Duodenal mucosa (tissue), 2 donors: Measurements from ENCODE around the gene RGS14.

Experiments
- H3K27ac ChIP-seq: one replicate; pipeline ENCODE4 v1.7.0; 2013; ENCODE audit warnings: low read depth, low read length
- H3K27me3 ChIP-seq, 2 donors: one replicate each; pipeline ENCODE4 v1.7.0; 2013; ENCODE audit warnings: low read length in 2 of 2, control low read depth in 1 of 2; ENCODE audit not compliant: insufficient read depth in 2 of 2, control insufficient read depth in 1 of 2
- H3K36me3 ChIP-seq, 2 donors: one replicate each; pipeline ENCODE4 v1.7.0; 2013; ENCODE audit warnings: low read length in 2 of 2, control low read depth in 1 of 2; ENCODE audit not compliant: insufficient read depth in 2 of 2, control insufficient read depth in 1 of 2
- H3K4me1 ChIP-seq, 2 donors: one replicate each; pipeline ENCODE4 v1.7.0; 2013; ENCODE audit warnings: low read length in 2 of 2, control low read depth in 1 of 2; ENCODE audit not compliant: insufficient read depth in 2 of 2, control insufficient read depth in 1 of 2
- H3K4me3 ChIP-seq, 2 donors: one replicate each; pipeline ENCODE4 v1.7.0; 2013; ENCODE audit warnings: low read length in 2 of 2, low read depth in 1 of 2
- H3K9ac ChIP-seq, 2 donors: one replicate each; pipeline ENCODE4 v1.7.0; 2013; ENCODE audit warnings: low read length in 2 of 2, low read depth in 1 of 2
- H3K9me3 ChIP-seq, 2 donors: one replicate each; pipeline ENCODE4 v1.7.0; 2013; ENCODE audit warnings: low read length in 2 of 2, control low read depth in 1 of 2; ENCODE audit not compliant: control insufficient read depth in 1 of 2

The RGS14 gene, protein sequence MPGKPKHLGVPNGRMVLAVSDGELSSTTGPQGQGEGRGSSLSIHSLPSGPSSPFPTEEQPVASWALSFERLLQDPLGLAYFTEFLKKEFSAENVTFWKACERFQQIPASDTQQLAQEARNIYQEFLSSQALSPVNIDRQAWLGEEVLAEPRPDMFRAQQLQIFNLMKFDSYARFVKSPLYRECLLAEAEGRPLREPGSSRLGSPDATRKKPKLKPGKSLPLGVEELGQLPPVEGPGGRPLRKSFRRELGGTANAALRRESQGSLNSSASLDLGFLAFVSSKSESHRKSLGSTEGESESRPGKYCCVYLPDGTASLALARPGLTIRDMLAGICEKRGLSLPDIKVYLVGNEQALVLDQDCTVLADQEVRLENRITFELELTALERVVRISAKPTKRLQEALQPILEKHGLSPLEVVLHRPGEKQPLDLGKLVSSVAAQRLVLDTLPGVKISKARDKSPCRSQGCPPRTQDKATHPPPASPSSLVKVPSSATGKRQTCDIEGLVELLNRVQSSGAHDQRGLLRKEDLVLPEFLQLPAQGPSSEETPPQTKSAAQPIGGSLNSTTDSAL

DNA sequence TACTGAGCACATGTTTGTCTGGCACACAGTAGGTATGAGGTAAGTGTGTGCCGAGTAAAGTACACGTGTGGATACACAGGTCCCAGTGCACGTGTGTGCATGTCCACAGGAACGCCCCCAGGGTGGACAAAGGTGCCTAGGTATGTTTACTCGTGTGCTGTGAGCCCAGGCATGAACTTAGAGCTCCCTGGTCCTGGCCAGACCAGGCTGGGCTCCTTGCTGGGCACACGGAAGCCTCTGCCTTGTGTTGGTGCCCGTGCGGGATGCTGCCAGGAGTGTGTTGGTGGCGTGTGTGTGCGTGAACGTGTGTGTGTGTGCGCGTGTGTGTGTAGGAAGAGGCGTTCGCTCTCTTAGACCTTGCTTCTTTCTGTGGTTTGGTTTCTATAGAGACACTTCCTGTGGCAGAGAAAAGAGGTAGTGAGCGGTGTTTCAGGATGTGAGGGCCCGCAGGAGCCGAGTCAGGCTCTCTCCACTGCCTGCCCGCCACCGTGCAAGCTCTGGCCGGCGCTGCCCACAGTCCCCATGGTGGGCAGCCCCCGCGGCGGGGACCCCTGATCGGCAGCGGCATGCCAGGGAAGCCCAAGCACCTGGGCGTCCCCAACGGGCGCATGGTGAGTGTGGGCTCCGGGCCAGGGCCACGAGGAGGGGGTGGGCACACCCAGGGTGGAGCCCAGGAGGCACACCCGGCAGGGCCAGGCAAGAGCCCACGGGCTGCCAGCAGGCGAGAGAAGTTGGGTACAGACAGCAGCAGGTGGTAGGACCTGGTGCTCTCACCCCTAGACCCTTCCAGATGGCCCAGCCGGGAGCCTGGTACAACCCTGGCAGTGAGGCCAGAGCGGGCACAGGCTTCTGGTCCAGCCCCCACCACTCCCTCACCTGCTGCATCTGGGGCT, at the start of gene RGS14:
Gene RGS14 (plus strand): TSS at position 466 of the 893 bp plus-strand sequence. CDS start 101 bp downstream, at position 567.
- Histone ChIP-seq H3K27ac (no peak within 1 kb of the TSS), H3K36me3 (no peaks in the 10 kb centered on the region), H3K9me3 (no peaks in the 10 kb centered on the region), H3K4me1 (peaks cover 36 to 58% of the 10 kb centered on the region in 2 donors), H3K27me3 (no peaks in the 10 kb centered on the region), H3K9ac (peak within 1 kb of the TSS; percentile 39 to 67), H3K4me3 (peak within 1 kb of the TSS; percentile 69 to 83)

DNA sequence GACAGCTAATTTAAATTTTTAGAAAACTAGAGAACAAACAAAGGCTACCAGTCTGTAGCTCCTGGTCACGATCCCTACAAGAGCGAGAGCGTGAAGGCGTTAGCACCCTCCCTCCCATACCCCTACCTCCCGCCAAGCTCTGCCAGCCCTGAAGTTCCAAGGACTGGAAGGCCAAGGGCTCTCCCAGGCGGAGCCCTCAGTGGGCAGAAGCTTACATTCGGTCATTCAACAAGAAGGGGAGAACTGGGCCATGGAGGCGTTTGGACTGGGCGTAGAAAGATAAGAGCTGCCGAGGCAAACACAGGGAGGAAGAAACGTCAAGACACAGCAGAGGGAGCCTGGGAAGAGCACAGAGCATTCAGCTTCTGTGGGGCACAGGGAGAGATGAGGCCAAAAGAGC, 49.0 kb upstream of the RGS14 start:
- no peak overlapping the region for H3K9ac ChIP-seq
- H3K27me3 ChIP-seq: no peaks in the 10 kb centered on the region
- no peak overlapping the region for H3K27ac ChIP-seq
- no peaks in the 10 kb centered on the region for H3K9me3 ChIP-seq
- peaks cover 12 to 30% of the 10 kb centered on the region in 2 donors for H3K36me3 ChIP-seq
- H3K4me3 ChIP-seq: no peak overlapping the region
- peaks cover 41 to 54% of the 10 kb centered on the region in 2 donors for H3K4me1 ChIP-seq

DNA sequence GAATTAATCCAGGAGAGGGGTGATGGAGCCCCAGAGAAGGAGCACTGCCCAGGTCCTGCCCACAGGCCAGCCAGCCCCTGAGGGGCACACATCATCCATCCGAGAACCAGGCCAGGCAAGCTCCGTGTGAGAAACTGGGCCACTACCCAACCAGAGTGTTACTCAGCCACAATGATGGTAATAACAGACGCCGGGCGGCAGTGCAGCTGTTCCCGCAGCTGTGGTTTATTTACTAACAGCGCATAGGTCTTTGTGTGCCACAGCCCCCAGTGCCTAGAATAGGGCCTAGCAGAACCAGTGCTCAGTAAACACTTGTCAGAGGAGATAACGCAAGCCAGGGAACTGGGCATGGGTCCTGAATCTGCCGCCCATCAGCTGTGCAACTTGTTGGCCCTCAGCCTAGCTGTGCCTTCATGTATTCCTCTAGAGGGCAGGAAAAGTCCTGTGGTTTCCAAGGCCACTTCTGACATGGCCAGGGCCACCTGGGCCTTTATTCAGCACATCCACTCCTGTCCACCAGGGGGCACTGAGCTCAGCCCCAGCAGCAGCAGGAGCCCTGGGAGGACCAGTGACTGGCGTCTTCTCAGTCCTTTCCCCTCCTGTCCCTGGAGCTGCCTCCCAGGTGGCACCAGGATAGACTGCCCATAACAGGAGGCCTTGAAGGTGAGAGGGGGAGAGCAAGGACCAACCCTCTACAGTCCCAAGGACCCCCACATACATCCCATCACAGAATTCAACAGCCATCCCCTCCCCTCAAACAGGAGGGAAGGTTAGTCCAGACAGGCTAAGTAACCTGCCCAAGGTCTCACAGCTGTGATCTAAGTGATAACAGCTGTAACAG, 48.2 kb upstream of the RGS14 start:
- Histone ChIP-seq H3K4me1 (peaks cover 41 to 48% of the 10 kb centered on the region in 2 donors), H3K9me3 (no peaks in the 10 kb centered on the region), H3K27ac (no peak overlapping the region), H3K36me3 (peaks cover 12 to 30% of the 10 kb centered on the region in 2 donors), H3K4me3 (peak overlapping the region in 1 of 2 donors; percentile 8), H3K27me3 (no peaks in the 10 kb centered on the region), H3K9ac (no peak overlapping the region)

DNA sequence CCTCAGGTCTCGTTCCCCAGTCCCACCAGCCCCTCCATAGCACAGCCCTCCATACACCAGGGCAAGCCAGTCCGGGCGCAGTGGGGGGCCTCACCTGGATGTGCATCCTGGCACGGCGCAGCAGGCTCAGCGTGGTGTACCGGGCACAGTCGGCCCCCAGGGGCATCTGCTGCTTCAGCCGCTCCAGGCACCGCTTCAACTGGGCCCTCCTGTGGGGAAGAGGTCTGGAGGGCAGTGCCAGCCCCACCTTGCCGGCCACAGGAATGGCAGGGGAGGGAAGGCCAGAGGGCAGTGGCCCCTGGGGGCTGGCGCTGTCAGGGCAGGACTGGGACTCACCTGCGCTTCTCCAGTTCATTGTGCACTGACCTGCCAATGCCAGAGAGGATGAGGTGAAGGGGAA, 47.4 kb upstream of the RGS14 start:
- Histone ChIP-seq H3K4me1 (peaks cover 34 to 41% of the 10 kb centered on the region in 2 donors), H3K4me3 (peak overlapping the region; percentile 71 to 74), H3K9ac (no peak overlapping the region), H3K27me3 (no peaks in the 10 kb centered on the region), H3K36me3 (peaks cover 12 to 24% of the 10 kb centered on the region in 2 donors), H3K27ac (no peak overlapping the region), H3K9me3 (no peaks in the 10 kb centered on the region)

DNA sequence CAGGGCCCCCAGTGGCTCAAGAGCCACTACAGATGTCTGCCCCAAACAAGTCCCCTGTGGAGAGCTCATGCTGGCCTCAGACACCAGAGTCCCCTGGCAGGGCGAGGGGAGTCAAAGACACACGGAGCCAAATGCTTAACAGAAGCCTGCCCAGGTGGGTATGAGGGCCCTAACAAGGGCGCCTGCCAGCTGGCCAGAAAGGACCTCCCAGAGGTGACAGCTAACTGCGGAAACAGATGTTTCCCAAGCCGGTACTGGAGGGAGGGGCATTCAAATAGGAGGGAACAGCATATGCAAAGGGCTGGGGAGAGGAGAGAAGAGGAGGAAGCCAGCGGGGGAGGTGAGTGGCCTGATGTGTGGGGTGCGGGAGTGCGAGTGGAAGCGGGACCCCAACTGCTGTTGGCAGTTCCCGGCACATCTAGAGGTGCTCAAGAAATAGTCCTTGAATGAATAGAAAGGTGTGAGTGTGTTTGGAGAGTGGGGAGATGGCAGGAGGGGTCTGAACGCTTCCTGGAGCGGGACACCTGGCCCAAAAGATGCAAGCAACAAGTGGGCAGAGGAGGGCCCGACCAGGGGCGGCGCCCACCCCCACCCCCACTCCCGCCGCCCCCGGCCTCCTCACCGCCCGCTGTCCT, 46.9 kb upstream of the RGS14 start:
- Histone ChIP-seq H3K9ac (peak overlapping the region in 1 of 2 donors; percentile 32), H3K4me3 (peak overlapping the region; percentile 71 to 74), H3K27ac (no peak overlapping the region), H3K36me3 (peaks cover 12 to 19% of the 10 kb centered on the region in 2 donors), H3K4me1 (peaks cover 29 to 36% of the 10 kb centered on the region in 2 donors), H3K9me3 (no peaks in the 10 kb centered on the region), H3K27me3 (no peaks in the 10 kb centered on the region)

DNA sequence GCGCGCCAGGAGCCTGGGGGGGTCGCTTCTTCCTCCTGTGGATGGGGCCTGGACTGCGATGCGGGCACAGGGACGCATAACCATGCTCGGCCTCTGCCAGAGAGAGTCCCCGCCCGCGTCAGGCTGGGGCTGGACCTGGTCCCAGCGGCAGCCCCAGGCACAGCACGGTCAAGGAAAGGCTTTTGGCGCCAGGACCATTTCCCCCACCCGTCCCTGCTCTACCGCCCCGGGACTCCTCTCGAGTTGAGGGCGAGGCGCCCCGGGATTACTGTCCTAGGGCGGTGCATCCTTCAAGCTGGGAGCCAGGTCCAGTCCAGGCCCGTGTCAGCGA, 46.4 kb upstream of the RGS14 start:
- H3K27ac ChIP-seq: no peak overlapping the region
- no peaks in the 10 kb centered on the region for H3K9me3 ChIP-seq
- peaks cover 10 to 14% of the 10 kb centered on the region in 2 donors for H3K36me3 ChIP-seq
- peak overlapping the region; percentile 26 to 64 for H3K9ac ChIP-seq
- no peaks in the 10 kb centered on the region for H3K27me3 ChIP-seq
- peaks cover 27 to 31% of the 10 kb centered on the region in 2 donors for H3K4me1 ChIP-seq
- H3K4me3 ChIP-seq: peak overlapping the region; percentile 71 to 74

DNA sequence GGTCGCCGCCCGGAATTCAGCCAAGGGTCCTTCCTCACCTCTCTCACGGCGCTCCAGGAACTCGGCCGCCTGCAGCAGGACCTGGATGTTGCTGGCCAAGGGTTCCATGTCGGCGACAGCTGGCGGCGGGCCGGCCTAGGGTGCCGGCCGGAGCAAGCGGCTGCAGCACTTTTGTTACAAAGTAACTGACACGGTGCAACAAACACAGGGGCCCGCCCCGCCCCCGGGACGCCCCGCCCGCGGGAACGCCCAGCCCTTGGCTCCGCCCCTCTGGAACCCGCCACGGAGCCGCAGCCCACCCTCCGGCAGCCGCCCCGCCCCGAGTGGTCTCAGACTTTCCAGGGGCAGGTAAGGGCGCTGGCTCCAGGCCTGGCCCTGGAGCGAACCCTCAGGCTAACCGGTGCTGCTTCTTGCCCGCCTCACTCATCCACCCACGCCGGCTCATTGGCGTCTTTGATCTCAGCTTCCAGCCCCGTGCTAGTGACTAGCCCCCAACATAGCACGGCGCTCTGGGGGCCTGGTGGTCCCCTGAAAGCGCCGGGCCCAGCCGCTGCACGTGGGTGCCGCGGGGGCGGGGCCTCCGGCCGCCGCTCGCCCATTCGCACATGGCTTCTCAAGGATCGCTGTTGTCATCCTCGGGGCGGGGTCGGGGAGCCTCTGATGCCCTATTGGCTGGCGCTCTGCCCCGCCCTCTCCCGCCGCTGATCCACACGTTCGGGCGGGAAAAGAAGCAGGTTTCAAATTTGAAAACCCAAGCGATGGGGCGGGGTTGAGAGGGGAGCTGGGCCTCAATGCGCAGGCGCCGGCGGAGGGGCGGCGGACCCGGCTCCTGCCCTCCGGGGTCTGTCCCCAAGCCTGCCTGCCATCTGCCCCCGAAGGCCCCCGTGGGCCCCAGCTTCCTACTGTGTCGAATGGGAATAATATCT, 45.7 kb upstream of the RGS14 start, which contains the start of gene MXD3:
Gene MXD3 (minus strand): TSS at position 176 of the 926 bp plus-strand sequence. CDS start 68 bp downstream, at position 108.
- no peaks in the 10 kb centered on the region for H3K27me3 ChIP-seq
- peak within 1 kb of the TSS; percentile 71 to 74 for H3K4me3 ChIP-seq
- H3K36me3 ChIP-seq: peaks cover 5 to 8% of the 10 kb centered on the region in 2 donors
- peak within 1 kb of the TSS; percentile 36 to 64 for H3K9ac ChIP-seq
- peaks cover 27 to 31% of the 10 kb centered on the region in 2 donors for H3K4me1 ChIP-seq
- H3K9me3 ChIP-seq: no peaks in the 10 kb centered on the region
- peak within 1 kb of the TSS; percentile 56 for H3K27ac ChIP-seq

DNA sequence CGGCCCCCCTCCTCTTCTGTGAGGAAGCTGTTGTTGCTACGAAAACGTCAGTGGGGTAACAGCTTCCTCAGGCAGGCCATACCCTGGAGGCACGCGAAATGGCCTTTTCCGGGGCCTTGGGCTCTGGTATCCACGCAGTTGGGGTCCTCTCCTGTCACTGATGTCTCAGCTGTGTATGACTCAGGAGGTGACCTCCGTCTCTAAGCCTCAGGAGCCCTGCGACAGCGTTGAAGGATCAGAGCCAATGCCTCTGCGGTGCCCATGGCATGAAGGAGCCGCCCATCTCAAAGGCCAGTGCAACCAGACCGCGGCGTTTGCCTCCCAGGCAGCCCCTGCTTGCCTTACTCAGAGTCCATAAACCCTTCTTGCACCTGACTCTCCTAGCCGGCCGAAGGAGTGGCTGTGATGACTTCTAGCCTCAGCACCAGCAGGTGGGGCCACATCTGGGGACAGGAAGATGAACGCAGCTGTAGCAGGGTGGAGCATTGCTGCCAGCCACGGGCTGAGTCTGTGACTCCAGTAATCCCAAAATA, 45.0 kb upstream of the RGS14 start:
- no peaks in the 10 kb centered on the region for H3K27me3 ChIP-seq
- H3K27ac ChIP-seq: no peak overlapping the region
- peaks cover 27 to 31% of the 10 kb centered on the region in 2 donors for H3K4me1 ChIP-seq
- H3K9ac ChIP-seq: peak overlapping the region; percentile 36 to 51
- H3K4me3 ChIP-seq: peak overlapping the region; percentile 53 to 74
- no peaks in the 10 kb centered on the region for H3K9me3 ChIP-seq
- peaks cover 2 to 4% of the 10 kb centered on the region in 2 donors for H3K36me3 ChIP-seq
